Measurements from ENCODE around the gene CRYBA4.

CRYBA4 gene

DNA sequence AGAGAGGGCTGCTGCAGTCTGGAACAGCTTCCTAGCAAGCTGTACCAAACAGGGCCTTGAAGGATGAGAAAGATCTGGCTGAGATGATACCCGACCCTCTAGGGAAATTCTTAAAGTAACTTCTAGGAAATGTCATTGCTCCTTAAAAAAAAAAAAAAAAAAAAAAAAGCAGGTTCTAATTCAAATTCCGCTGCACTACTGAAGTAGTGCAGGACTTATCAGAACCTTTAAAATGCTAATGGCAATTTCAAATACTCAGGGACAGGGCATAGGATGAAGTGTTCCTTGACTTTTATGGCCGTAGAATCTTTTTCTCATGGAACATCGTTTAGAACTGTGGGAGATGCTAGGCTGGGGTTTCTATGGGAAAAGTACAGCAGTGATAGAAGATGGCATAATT, 48.7 kb downstream of the CRYBA4 start:
- Histone ChIP-seq H3K4me3 (ENCODE audit: low read length) (no peak overlapping the region), H3K4me2 (ENCODE audit: low read length) (no peak overlapping the region), H3K4me1 (ENCODE audit: control insufficient read depth, insufficient read depth, low read length) (peaks cover 19% of the 10 kb centered on the region), H3K9ac (ENCODE audit: low read depth, low read length) (no peak overlapping the region), H3K36me3 (ENCODE audit: insufficient read depth, low read length) (no peaks in the 10 kb centered on the region), H3K9me3 (replicated peaks; ENCODE audit: low read length) (no peaks in the 10 kb centered on the region), H3K27me3 (ENCODE audit: control insufficient read depth, insufficient read depth, low read length) (no peaks in the 10 kb centered on the region)

DNA sequence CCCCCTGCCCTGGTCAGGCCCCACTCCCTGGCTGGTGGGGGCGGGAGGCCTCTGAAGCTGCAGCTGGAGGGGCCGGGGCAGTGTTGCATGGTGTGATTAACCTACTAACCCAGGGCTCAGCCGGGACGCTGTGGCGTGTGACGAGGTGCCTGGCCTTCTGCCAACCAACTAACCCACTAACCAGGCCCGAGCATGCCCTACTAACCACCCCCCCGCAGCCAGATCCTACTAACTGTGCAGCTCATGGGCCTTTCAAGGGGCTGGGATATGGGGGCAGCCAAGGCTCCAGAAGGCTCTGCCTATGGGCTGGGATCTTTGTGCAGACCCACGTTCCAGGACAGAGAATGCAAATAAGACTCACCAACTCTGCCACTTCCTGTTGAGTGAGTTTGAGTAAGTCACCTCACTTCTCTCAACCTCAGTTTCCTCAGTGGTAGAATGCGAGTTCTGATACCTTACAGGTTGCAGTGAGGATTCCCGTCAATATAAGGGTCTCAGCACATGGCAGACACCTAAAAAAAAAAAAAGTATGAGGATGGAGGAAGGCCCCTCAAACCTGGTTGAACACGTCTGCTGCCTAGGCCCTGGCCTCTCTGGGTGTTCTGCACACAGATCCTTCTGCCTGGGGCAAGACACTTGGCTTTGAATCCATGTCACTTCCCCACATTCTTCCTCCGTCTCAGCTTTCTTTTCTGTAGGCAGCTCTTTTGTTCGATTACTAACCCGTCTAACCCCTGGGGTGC, 49.7 kb downstream of the CRYBA4 start:
- H3K4me2 ChIP-seq (ENCODE audit: low read length): no peak overlapping the region
- H3K9me3 ChIP-seq (replicated peaks; ENCODE audit: low read length): no peaks in the 10 kb centered on the region
- H3K36me3 ChIP-seq (ENCODE audit: insufficient read depth, low read length): no peaks in the 10 kb centered on the region
- H3K4me3 ChIP-seq (ENCODE audit: low read length): no peak overlapping the region
- peaks cover 19% of the 10 kb centered on the region for H3K4me1 ChIP-seq (ENCODE audit: control insufficient read depth, insufficient read depth, low read length)
- H3K9ac ChIP-seq (ENCODE audit: low read depth, low read length): no peak overlapping the region
- no peaks in the 10 kb centered on the region for H3K27me3 ChIP-seq (ENCODE audit: control insufficient read depth, insufficient read depth, low read length)

DNA sequence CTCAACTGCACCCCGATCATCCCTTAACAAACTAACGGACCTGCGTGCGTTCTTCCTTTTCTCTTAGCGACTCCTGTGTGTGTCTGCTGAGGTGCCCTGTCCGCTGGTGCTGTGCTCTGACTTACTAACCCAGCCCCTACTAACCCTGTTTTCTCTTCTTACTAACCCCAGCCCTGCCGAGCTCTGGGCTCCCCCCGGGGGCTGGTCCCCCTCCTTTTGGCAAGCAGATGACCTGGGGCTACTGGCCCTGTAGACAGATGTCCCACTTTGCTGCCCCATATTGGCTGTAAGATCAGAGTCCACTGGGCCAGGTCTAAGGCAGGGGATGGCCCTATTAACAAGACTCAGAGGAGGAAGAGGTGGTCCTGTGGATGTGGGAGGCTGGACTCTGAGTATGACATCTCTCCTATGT, 50.3 kb downstream of the CRYBA4 start:
- H3K9ac ChIP-seq (ENCODE audit: low read depth, low read length): peak overlapping the region; percentile 90

DNA sequence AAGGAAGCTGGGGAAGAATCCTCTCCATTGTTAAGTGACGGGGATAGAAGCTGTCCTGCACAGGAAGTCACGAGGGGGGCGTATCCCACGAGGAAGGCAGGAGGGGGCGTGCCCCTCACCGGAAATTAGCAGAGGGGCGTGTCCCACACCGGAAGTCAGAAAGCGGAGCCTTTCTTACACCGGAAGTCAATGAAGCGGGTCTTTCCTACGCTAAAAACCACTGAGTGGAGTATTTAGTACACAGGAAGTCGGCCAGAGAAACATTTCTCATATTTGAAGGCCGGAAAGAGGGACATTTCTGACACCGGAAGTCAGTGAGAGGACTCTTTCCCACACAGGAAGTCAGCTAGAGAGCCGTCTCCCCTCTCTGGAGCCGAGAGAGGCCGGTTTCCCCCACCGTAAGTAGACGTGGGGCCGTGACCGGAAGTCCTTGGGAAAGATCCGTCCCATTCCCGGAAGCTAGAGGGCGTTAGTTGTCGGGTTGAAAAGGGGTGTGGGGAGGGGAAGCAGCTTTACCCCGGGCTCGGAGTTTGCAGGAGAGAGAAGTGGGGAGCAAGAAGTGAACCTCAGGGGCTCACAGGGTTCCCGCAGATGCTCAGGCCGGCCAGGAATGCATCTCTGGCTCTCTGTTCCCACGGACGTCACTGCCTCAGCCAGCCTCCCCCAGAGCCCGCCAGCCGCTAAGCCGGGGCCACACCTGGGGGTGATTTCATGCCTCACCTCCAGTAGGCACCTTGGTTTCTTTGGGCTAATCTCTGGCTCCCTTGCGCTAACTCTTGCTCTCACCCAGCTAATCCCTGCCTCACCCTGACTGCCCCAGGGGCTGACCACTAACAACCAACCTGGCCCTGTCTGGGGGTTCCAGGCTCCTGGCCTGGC, 51.1 kb downstream of the CRYBA4 start:
- peak overlapping the region; percentile 92 for H3K4me2 ChIP-seq (ENCODE audit: low read length)
- peak overlapping the region; percentile 90 for H3K9ac ChIP-seq (ENCODE audit: low read depth, low read length)
- H3K4me3 ChIP-seq (ENCODE audit: low read length): peak overlapping the region; percentile 79
- no peaks in the 10 kb centered on the region for H3K27me3 ChIP-seq (ENCODE audit: control insufficient read depth, insufficient read depth, low read length)
- no peaks in the 10 kb centered on the region for H3K36me3 ChIP-seq (ENCODE audit: insufficient read depth, low read length)
- no peaks in the 10 kb centered on the region for H3K9me3 ChIP-seq (replicated peaks; ENCODE audit: low read length)
- peaks cover 19% of the 10 kb centered on the region for H3K4me1 ChIP-seq (ENCODE audit: control insufficient read depth, insufficient read depth, low read length)

More for the DNA sequence above, 50.3 kb downstream of the CRYBA4 start:
- H3K9me3 ChIP-seq (replicated peaks; ENCODE audit: low read length): no peaks in the 10 kb centered on the region
- peak overlapping the region; percentile 79 for H3K4me3 ChIP-seq (ENCODE audit: low read length)
- H3K27me3 ChIP-seq (ENCODE audit: control insufficient read depth, insufficient read depth, low read length): no peaks in the 10 kb centered on the region
- H3K4me1 ChIP-seq (ENCODE audit: control insufficient read depth, insufficient read depth, low read length): peaks cover 19% of the 10 kb centered on the region
- H3K36me3 ChIP-seq (ENCODE audit: insufficient read depth, low read length): no peaks in the 10 kb centered on the region
- H3K4me2 ChIP-seq (ENCODE audit: low read length): peak overlapping the region; percentile 92

DNA sequence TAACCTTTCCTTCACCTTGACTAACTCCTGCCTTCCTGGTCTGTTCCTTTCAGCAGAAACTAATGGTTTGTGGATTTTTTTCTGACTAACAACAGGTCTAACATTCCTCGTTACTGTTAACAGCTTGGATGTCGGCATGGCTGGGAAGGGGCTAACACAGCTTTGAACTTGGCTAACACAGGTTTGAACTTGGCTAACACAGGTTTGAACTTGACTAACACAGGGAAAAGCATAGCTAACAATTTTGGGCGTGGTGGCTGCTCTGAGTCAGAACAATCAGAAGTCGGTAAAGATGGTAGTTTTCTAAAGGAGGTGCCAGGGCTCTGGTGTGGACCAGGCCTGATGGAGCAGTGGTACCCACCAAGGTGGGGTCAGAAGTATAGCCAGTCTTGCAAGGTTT, 51.7 kb downstream of the CRYBA4 start:
- H3K36me3 ChIP-seq (ENCODE audit: insufficient read depth, low read length): no peaks in the 10 kb centered on the region
- H3K27me3 ChIP-seq (ENCODE audit: control insufficient read depth, insufficient read depth, low read length): no peaks in the 10 kb centered on the region
- peak overlapping the region; percentile 92 for H3K4me2 ChIP-seq (ENCODE audit: low read length)
- H3K4me3 ChIP-seq (ENCODE audit: low read length): peak overlapping the region; percentile 79
- H3K9me3 ChIP-seq (replicated peaks; ENCODE audit: low read length): no peaks in the 10 kb centered on the region
- H3K4me1 ChIP-seq (ENCODE audit: control insufficient read depth, insufficient read depth, low read length): peaks cover 19% of the 10 kb centered on the region
- H3K9ac ChIP-seq (ENCODE audit: low read depth, low read length): peak overlapping the region; percentile 90

DNA sequence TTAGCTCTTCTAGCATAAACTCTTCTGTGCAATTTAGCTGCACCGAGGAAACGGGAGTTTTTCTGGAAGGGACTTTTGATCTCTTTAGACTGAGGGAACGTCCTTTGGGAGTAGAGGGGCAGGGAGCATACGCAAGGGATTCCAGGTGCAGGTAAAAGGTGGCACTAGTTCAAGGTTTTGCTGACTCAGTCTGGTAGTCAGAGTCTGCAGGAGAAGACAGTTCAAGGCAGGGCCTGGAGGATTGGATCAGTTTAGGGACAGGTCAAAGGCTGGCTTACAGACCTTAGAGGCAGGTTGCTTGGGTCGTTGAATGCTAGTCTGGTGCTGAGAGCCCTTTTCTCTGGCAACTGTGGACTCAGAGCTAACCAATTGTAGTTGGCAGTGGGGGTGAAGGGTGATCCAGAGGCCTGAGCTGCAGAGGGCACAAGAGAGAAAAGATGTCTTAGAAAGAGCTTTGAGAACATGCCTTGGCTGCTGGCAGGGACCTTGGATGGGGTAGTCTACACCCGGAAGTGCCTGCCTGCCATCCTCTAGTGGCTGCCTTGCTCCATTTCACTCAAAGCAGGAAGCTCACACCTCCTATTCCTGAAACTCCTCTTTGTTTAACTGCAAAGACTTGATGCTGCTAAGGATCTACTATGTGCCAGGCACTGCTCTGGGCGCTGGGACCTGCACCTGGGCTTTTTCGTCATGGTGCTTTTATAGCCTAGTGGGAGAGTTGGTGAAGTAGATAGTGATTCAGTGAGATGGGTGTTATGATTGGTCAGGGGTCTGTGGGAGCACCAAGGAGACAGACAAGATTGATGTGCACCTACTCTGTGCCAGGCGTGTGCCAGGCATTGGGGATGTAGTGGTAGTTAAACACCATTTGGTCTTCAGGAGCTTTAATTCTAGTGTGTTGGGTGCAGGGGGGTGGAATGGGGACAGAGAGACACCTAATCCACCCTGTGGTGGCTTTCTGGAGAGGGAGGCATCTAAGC, 52.7 kb downstream of the CRYBA4 start:
- H3K9ac ChIP-seq (ENCODE audit: low read depth, low read length): no peak overlapping the region
- H3K9me3 ChIP-seq (replicated peaks; ENCODE audit: low read length): no peaks in the 10 kb centered on the region
- peak overlapping the region; percentile 92 for H3K4me2 ChIP-seq (ENCODE audit: low read length)
- H3K36me3 ChIP-seq (ENCODE audit: insufficient read depth, low read length): no peaks in the 10 kb centered on the region
- no peaks in the 10 kb centered on the region for H3K27me3 ChIP-seq (ENCODE audit: control insufficient read depth, insufficient read depth, low read length)
- peak overlapping the region; percentile 79 for H3K4me3 ChIP-seq (ENCODE audit: low read length)
- H3K4me1 ChIP-seq (ENCODE audit: control insufficient read depth, insufficient read depth, low read length): peaks cover 19% of the 10 kb centered on the region

DNA sequence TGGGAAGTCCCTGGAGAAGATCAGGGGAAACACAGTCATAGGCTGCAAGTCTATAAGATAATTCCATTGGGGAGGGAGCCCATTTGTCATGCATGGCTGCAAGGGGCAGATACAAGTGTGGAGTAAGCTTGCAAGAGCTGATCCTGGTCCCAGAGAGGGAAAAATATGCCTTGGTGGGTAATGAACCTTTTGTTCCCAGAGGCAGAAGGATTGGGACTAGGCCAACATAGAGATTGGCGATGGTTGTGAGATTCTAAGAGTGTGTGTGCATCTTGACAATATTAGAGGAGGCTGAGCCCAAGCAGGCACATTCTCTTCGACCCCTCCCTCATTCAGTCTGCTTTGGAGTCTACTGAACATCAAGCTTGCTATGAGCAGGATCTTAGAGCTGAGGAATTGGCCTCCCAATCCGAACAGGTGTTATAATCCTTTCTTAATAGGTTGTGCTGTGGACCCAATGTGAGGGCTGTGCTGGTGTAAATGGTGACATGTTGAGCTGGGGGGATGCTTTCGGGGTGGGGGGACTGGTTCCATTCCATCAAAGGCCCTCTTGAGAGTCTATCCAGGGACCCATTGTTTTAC, 54.0 kb downstream of the CRYBA4 start:
- H3K4me2 ChIP-seq (ENCODE audit: low read length): no peak overlapping the region
- H3K9me3 ChIP-seq (replicated peaks; ENCODE audit: low read length): no peaks in the 10 kb centered on the region
- H3K4me1 ChIP-seq (ENCODE audit: control insufficient read depth, insufficient read depth, low read length): peaks cover 19% of the 10 kb centered on the region
- H3K4me3 ChIP-seq (ENCODE audit: low read length): no peak overlapping the region
- peaks cover 6% of the 10 kb centered on the region for H3K36me3 ChIP-seq (ENCODE audit: insufficient read depth, low read length)
- H3K9ac ChIP-seq (ENCODE audit: low read depth, low read length): no peak overlapping the region
- H3K27me3 ChIP-seq (ENCODE audit: control insufficient read depth, insufficient read depth, low read length): no peaks in the 10 kb centered on the region

DNA sequence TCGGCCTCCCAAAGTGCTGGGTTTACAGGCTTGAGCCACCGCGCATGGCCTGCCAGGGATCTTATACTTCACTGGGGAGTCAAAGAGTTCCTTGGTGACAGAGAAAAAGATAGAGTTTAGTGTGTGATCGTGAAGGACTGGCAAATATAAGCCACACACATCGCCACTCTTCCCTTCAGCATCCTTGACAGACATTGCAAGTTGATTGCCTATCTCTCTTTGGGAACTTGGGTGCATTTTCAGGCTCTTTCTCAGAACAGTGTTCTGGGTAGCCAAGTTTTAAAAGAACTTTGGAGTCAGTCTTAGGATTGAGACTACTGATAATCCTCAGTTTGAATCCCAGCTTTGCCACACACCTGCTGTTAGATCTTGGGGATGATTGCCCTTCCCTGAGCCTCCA, 55.5 kb downstream of the CRYBA4 start:
- Histone ChIP-seq H3K9ac (ENCODE audit: low read depth, low read length) (no peak overlapping the region), H3K4me2 (ENCODE audit: low read length) (no peak overlapping the region), H3K27me3 (ENCODE audit: control insufficient read depth, insufficient read depth, low read length) (no peaks in the 10 kb centered on the region), H3K9me3 (replicated peaks; ENCODE audit: low read length) (no peaks in the 10 kb centered on the region), H3K36me3 (ENCODE audit: insufficient read depth, low read length) (peaks cover 16% of the 10 kb centered on the region), H3K4me3 (ENCODE audit: low read length) (no peak overlapping the region), H3K4me1 (ENCODE audit: control insufficient read depth, insufficient read depth, low read length) (peaks cover 27% of the 10 kb centered on the region)

DNA sequence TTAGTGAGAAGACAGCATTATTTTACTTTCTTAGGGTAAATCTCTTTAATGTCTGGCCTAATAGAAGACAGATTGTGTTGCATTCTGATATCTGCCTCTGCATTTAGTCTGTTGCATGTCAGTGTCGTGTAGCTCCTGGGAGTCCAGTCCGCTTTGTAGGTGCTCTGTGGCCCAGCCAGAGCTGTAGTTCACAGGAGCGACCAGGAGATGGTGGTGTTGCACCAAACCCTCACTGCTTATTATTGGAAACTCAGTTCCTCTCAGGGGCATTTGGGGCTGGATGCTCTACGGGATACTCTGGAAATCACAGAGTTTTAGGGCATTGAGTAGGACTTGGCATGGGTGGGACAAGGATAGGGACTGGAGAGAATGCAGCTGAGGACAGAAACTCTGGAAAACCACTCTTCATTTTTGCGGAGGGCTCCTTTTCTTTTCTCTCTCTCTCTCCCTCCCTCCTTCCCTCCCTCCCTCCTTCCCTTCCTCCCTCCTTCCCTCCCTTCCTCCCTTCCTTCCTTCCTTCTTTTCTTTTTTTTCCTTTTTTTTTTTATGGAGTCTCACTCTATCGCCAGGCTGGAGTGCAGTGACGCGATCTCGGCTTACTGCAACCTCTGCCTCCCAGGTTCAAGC, 57.4 kb downstream of the CRYBA4 start:
- Histone ChIP-seq H3K9ac (ENCODE audit: low read depth, low read length) (no peak overlapping the region), H3K27me3 (ENCODE audit: control insufficient read depth, insufficient read depth, low read length) (no peaks in the 10 kb centered on the region), H3K4me2 (ENCODE audit: low read length) (no peak overlapping the region), H3K36me3 (ENCODE audit: insufficient read depth, low read length) (peaks cover 20% of the 10 kb centered on the region), H3K4me1 (ENCODE audit: control insufficient read depth, insufficient read depth, low read length) (peaks cover 16% of the 10 kb centered on the region), H3K9me3 (replicated peaks; ENCODE audit: low read length) (no peaks in the 10 kb centered on the region), H3K4me3 (ENCODE audit: low read length) (no peak overlapping the region)

All from skeletal muscle satellite cell (primary cell).